ENCODE measurements around the gene SEMA6B.

The SEMA6B gene

GRCh38 chr19:4522291-4523002 is 37.0 kb downstream of the SEMA6B start:
- DNase-seq = no peak

DNA sequence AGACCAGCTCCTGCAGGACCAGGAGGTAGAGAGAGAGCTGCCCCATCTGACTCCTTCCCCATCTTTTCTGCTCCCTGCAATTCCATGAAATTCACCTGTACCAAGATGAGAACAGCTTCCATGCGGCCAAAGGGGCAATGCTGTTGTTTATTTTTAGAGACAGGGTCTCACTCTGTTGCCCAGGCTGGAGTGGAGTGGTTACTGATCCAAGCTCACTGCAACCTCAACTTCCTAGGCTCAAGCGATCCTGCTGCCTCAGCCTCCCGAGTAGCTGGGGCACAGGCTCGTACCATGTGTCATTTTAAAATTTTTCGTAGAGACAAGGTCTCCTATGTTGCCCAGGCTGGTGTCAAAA is 37.6 kb downstream of the SEMA6B start:
- DNase-seq = no peak

DNA sequence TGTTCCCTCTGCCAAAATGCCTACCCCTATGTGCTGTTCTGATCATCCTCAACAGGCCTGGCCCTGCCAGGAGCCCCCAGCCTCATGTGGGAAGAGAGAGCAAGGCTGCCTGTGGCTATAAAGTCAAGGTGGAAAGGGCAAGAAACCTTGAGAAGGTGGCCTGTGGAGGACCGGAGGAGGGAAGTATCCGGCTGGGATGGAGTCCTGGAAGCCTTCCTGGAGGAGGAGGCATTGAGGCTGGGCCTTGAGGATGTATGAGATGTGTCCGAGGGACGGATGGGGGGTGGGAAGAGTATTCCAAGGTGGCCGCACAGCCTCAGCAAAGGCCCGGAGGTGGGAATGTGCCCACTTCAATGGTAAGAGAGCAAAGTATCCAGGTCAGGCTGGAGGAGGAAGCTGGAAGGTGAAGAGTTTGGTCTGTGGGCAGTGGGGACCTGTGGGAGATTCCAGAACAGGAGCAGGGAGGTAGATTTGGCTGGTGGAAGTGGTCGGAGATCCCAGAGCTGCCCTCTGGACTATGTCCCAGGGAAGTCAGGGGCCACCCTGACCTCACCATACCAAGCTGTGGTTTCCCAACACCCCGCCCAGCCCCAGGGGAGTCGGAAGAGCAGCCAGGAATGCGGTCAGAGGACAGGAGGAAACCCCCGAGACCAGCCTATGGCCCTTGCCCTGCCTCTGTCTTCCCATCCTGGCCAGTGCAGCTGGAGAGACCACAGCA is 38.2 kb downstream of the SEMA6B start:
- DNase-seq = no peak

GRCh38 chr19:4519521-4520277 is 39.8 kb downstream of the SEMA6B start:
- DNase-seq = no peak

DNA sequence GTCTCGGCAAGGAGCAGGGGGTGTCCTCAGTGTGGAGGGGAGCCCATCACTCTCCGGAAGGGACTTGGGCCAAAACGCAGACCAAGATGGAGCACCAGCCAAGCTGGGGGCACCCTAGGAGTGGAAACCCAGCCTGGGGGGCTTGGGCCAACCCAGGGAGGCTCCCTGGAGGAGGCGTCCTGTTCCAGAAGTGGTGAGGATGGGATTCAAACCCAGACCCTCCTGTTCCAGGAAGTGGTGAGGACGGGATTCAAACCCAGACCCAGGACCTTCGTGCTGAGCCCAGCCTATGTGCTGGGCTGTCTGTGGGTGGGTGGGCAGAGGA is 40.4 kb downstream of the SEMA6B start:
- no peak for DNase-seq

- DNase-seq = no peak
Measured at GRCh38 chr19:4518345-4519171, 40.9 kb downstream of the SEMA6B start, which contains the start of gene PLIN4. PLIN4 (minus strand) TSS chr19:4518486; CDS start chr19:4518272, 214 bp downstream.

DNA sequence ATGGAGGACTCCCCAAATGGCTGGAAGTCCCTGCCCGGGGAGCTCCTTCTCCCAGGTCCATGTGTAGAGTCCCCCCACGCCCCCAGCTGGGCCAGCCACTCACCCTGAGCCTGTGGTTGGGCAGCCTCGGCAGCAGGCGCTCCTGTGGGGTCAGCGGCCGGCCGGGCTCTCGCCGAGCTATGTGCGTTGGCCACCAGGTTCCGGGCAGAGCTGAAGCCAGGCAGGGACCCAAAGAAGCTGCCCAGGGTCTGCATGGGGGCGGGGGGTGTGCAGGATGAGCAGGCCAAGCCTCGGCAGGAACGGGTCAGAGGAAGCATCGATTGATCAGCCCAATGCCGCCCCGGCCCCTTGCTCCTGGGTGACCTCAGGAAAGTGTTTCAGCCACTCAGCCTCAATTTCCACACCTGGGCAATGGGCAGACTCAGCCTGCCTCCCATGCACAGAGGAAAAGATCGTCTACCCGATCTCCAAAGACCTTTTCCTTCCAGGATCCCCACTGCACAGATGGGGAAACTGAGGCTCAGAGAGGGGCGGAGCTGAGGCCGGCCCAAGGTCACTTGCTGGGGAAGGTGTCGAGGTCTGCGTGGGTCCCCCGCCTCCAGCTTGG is 41.9 kb downstream of the SEMA6B start:
- no peak for DNase-seq

GRCh38 chr19:4516939-4517300 is 42.6 kb downstream of the SEMA6B start:
- DNase-seq = no peak

- DNase-seq = no peak
Measured at GRCh38 chr19:4516199-4516938, 43.1 kb downstream of the SEMA6B start.

- DNase-seq = no peak
Measured at GRCh38 chr19:4515732-4516131, 43.8 kb downstream of the SEMA6B start.

GRCh38 chr19:4513248-4513647 is 46.2 kb downstream of the SEMA6B start:
- no peak for DNase-seq

DNA sequence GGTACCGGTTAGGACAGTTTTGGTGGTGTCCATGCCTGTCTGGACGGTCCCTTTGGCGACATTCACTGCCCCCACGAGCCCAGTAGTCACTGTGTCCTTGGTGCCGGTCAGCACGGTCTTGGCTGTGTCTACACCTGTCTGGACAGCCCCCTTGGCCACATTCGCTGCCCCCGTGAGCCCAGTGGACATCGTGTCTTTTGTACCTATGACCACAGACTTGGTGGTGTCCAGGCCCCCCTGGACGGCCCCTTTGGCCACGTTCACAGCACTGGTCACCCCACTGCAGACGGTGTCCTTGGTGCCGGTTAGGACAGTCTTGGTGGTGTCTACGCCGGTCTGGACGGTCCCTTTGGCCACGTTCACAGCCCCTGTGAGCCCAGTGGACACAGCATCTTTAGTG is 47.4 kb downstream of the SEMA6B start:
- DNase-seq = no peak

DNA sequence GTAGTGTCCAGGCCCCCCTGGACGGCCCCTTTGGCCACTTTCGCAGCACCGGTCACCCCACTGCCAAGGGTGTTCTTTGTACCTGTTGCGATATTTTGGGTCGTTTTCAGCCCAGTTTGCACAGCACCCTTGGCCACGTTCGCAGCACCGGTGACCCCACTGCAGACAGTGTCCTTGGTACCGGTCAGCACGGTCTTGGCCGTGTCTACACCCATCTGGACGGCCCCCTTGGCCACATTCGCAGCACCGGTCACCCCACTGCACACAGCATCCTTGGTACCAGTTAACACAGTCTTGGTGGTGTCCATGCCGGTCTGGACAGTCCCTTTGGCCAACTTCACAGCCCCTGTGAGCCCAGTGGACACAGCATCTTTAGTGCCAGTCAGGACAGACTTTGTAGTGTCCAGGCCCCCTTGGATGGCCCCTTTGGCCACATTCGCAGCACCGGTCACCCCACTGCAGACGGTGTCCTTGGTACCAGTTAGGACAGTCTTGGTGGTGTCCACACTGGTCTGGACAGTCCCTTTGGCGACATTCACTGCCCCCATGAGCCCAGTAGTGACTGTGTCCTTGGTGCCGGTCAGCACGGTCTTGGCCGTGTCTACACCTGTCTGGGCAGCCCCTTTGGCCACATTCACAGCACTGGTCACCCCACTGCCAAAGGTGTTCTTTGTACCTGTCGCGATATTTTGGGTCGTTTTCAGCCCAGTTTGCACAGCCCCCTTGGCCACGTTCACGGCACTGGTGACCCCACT is 48.0 kb downstream of the SEMA6B start:
- DNase-seq = no peak

DNA sequence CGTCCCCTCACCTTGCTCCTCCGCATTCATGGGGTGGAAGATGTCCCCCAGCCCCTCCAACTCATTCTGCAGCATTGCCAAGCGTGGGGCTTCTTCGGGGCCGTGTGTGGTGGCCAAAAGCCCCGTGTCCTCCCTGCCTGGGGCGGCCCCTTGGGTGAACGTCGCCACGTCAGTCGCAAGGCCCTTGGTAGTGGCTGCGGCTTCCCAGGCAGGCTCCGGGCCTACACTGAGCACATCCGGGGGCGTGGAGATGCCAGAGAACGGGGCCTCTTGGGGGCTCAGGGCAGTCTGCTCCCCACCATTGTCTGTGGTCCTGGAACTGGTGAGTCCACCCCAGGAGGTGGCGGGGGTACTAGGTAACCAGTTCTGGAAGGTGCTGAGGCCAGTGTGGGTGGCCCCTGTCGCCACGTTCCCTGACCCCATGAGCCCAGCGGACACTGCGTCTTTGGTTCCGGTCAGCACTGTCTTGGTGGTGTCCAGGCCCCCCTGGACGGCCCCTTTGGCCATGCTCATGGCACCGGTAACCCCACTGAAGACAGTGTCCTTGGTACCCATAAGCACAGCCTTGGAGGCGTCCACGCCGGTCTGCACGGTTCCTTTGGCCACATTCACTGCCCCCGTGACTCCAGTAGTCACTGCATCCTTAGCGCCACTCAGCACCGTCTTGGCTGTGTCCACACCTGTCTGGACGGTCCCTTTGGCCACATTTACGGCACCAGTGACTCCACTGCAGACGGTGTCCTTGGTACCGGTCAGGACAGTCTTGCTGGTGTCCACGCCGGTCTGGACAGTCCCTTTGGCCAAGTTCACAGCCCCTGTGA is 48.8 kb downstream of the SEMA6B start:
- no peak for DNase-seq

GRCh38 chr19:4508698-4509097 is 50.8 kb downstream of the SEMA6B start:
- DNase-seq = no peak

DNA sequence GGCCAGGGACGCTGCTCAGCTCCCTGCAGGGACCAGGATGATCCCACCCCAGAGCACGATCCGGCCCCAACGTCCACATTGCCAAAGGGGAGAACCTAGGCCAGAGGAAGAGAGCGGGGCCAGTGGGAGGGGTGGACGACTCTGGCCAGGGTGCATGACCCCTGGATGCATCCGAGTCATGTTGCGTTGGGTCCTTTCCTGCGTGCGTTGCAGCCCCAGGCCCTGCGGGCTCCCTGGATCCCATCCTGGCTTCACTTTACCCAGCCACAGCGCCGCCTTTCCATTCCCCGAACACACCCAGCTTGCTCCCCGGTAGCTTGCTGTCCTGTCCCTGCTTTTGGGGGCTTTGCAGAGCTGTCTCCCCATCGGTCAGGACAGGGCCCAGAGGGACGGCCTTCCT is 51.7 kb downstream of the SEMA6B start:
- no peak for DNase-seq

GRCh38 chr19:4507150-4507452 is 52.4 kb downstream of the SEMA6B start:
- no peak for DNase-seq

DNA sequence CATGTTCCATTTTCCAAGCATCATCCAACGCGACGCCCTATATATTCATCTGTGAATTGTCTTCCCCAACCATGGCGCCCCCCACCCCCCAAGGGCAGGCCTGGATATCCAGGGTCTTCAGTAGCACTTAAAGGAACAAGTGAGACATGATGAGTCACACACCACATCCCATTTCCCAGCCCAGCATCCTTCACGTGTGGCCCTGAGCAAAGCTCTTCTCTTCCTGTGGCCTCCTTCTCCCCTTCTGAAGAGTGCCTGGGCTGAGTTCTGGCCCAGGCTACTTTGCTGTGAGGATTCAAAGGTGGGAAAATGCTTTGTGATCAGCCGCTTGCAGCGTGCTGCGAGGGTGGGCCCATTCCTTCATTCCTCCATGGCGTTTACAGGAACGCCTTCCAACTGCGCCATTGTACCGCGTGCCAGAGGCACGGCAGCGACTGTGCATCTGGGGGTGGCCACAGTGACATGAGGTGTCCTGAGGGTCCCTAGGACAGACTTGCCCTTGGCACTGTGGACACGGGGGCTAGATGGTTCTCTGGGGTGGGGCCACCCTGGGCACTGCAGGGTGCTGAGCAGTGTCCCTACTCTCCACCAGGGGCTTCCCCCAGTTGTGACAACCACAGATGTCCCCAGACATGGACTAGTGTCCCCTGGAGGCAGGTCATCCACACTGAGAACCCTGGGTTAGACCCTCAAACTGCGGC is 52.9 kb downstream of the SEMA6B start:
- DNase-seq = no peak

- DNase-seq = no peak
Measured at GRCh38 chr19:4505570-4506448, 53.7 kb downstream of the SEMA6B start.
